WTC11 (cell line): ENCODE results near the gene LCN10. TPM values are rescaled to one million over a fixed set of nuclear protein-coding genes. Genes with fewer than 3 reads are reported as not detected.

Source experiments
- ATF1 ChIP-seq: sonication (generic); formaldehyde crosslinking; IDR thresholded peaks from 2 replicates; pipeline ENCODE4 v1.8.1; 2023; ENCODE audit warnings: mild to moderate bottlenecking, moderate library complexity, missing genetic modification reagents
- ATF2 ChIP-seq: sonication (generic); formaldehyde crosslinking; IDR thresholded peaks from 2 replicates; pipeline ENCODE4 v1.8.1; 2022; ENCODE audit warnings: low read depth, missing genetic modification reagents, borderline replicate concordance
- CBFB ChIP-seq: sonication (generic); formaldehyde crosslinking; IDR thresholded peaks from 2 replicates; pipeline ENCODE4 v1.8.1; 2022; ENCODE audit warnings: mild to moderate bottlenecking, low read depth, missing genetic modification reagents
- E2F5 ChIP-seq: sonication (generic); formaldehyde crosslinking; IDR thresholded peaks from 2 replicates; pipeline ENCODE4 v1.8.1; 2022; ENCODE audit warnings: mild to moderate bottlenecking, moderate library complexity, missing genetic modification reagents
- EMX1 ChIP-seq: fragments of 250-450 bp; sonication (Bioruptor Pico); IDR thresholded peaks from 2 replicates; pipeline ENCODE4 v1.8.0; 2021; ENCODE audit warnings: mild to moderate bottlenecking
- ERG ChIP-seq: fragments of 250-450 bp; sonication (Bioruptor Pico); IDR thresholded peaks from 2 replicates; pipeline ENCODE4 v1.8.0; 2021; ENCODE audit warnings: mild to moderate bottlenecking
- ESRRA ChIP-seq: sonication (generic); formaldehyde crosslinking; IDR thresholded peaks from 2 replicates; pipeline ENCODE4 v1.8.1; 2022; ENCODE audit warnings: mild to moderate bottlenecking, missing genetic modification reagents, borderline replicate concordance
- FOXP1 ChIP-seq: sonication (generic); formaldehyde crosslinking; IDR thresholded peaks from 2 replicates; pipeline ENCODE4 v1.8.0; 2022; ENCODE audit warnings: missing genetic modification reagents, mild to moderate bottlenecking, moderate library complexity, borderline replicate concordance
- IRF1 ChIP-seq: sonication (generic); formaldehyde crosslinking; IDR thresholded peaks from 2 replicates; pipeline ENCODE4 v1.8.0; 2023; ENCODE audit warnings: missing genetic modification reagents
- MXD4 ChIP-seq: fragments of 250-450 bp; sonication (Bioruptor Pico); IDR thresholded peaks from 2 replicates; pipeline ENCODE4 v1.8.0; 2021; ENCODE audit warnings: mild to moderate bottlenecking, moderate library complexity, borderline replicate concordance
- NFATC4 ChIP-seq: fragments of 250-450 bp; sonication (Bioruptor Pico); IDR thresholded peaks from 2 replicates; pipeline ENCODE4 v1.9.0; 2021; ENCODE audit warnings: mild to moderate bottlenecking
- NFE2L1 ChIP-seq: sonication (generic); formaldehyde crosslinking; IDR thresholded peaks from 2 replicates; pipeline ENCODE4 v1.8.1; 2023; ENCODE audit warnings: missing genetic modification reagents
- NFYB ChIP-seq: sonication (generic); formaldehyde crosslinking; conservative IDR thresholded peaks from 2 replicates; pipeline ENCODE4 v1.8.0; 2022; ENCODE audit warnings: low read depth, missing genetic modification reagents
- NR1H2 ChIP-seq: sonication (generic); formaldehyde crosslinking; IDR thresholded peaks from 2 replicates; pipeline ENCODE4 v1.9.0; 2021; ENCODE audit warnings: mild to moderate bottlenecking, moderate library complexity, missing genetic modification reagents
- NR3C1 ChIP-seq: sonication (generic); formaldehyde crosslinking; conservative IDR thresholded peaks from 2 replicates; pipeline ENCODE4 v1.8.1; 2023; ENCODE audit warnings: low read depth, mild to moderate bottlenecking, missing genetic modification reagents
- PRDM15 ChIP-seq: sonication (generic); formaldehyde crosslinking; IDR thresholded peaks from 2 replicates; pipeline ENCODE4 v1.8.0; 2022; ENCODE audit warnings: missing genetic modification reagents
- PRRX2 ChIP-seq: fragments of 250-450 bp; sonication (Bioruptor Pico); IDR thresholded peaks from 2 replicates; pipeline ENCODE4 v1.8.0; 2021; ENCODE audit warnings: mild to moderate bottlenecking
- RELA ChIP-seq: sonication (generic); formaldehyde crosslinking; IDR thresholded peaks from 2 replicates; pipeline ENCODE4 v1.8.1; 2022; ENCODE audit warnings: missing genetic modification reagents, mild to moderate bottlenecking, borderline replicate concordance
- RORB ChIP-seq: fragments of 250-450 bp; sonication (Bioruptor Pico); IDR thresholded peaks from 2 replicates; pipeline ENCODE4 v1.9.0; 2021; ENCODE audit warnings: mild to moderate bottlenecking
- SMAD4 ChIP-seq: sonication (generic); formaldehyde crosslinking; IDR thresholded peaks from 2 replicates; pipeline ENCODE4 v1.8.0; 2022; ENCODE audit warnings: mild to moderate bottlenecking, missing genetic modification reagents
- TEAD4 ChIP-seq: sonication (generic); formaldehyde crosslinking; IDR thresholded peaks from 2 replicates; pipeline ENCODE4 v1.8.0; 2022; ENCODE audit warnings: mild to moderate bottlenecking, missing genetic modification reagents
- USF1 ChIP-seq: sonication (generic); formaldehyde crosslinking; IDR thresholded peaks from 2 replicates; pipeline ENCODE4 v1.8.0; 2022; ENCODE audit warnings: mild to moderate bottlenecking, missing genetic modification reagents
- ZMAT4 ChIP-seq: fragments of 250-450 bp; sonication (Bioruptor Pico); IDR thresholded peaks from 2 replicates; pipeline ENCODE4 v1.9.0; 2021; ENCODE audit warnings: mild to moderate bottlenecking
- ZNF138 ChIP-seq: sonication (generic); formaldehyde crosslinking; conservative IDR thresholded peaks from 2 replicates; pipeline ENCODE4 v1.8.1; 2022; ENCODE audit warnings: mild to moderate bottlenecking, moderate library complexity, missing genetic modification reagents
- ZNF423 ChIP-seq: fragments of 250-450 bp; sonication (Bioruptor Pico); IDR thresholded peaks from 2 replicates; pipeline ENCODE4 v2.1.2; 2022; ENCODE audit warnings: mild to moderate bottlenecking, moderate library complexity
- ZNF425 ChIP-seq: fragments of 250-450 bp; sonication (Bioruptor Pico); conservative IDR thresholded peaks from 2 replicates; pipeline ENCODE4 v1.9.0; 2021; ENCODE audit warnings: mild to moderate bottlenecking
- ZNF671 ChIP-seq: fragments of 250-450 bp; sonication (Bioruptor Pico); IDR thresholded peaks from 2 replicates; pipeline ENCODE4 v1.8.0; 2021; ENCODE audit warnings: mild to moderate bottlenecking
- ZSCAN18 ChIP-seq: fragments of 250-450 bp; sonication (Bioruptor Pico); IDR thresholded peaks from 2 replicates; pipeline ENCODE4 v2.1.2; 2022; ENCODE audit warnings: mild to moderate bottlenecking, moderate library complexity
- total RNA-seq: library from RNA; stranded (reverse); gene quantifications from 3 replicates; pipeline ENCODE4 v1.2.3, GENCODE V29; 2021

LCN10 gene
- total RNA-seq, 1 experiment from 2014 or later = 2.4 TPM

GRCh38 chr9:136728080-136728547 lies 14.6 kb downstream of the LCN10 start (continued):
- TF ChIP-seq ZSCAN18 (CRISPR knock-in tag) (peak; percentile 14; the same call in 1 of the 2 replicates), IRF1 (CRISPR knock-in tag) (no peak), FOXP1 (CRISPR knock-in tag) (peak; percentile 78), ESRRA (CRISPR knock-in tag) (no peak), MXD4 (no peak), CBFB (CRISPR knock-in tag) (peak; percentile 95; the same call in 1 of the 2 replicates), NFATC4 (CRISPR knock-in tag) (no peak; the same call in 1 of the 2 replicates), SMAD4 (CRISPR knock-in tag) (0 out of 2 replicates have a peak, but pooled peaks have one; percentile 23), E2F5 (CRISPR knock-in tag) (peak; percentile 19; the same call in 1 of the 2 replicates), PRDM15 (no peak), RORB (CRISPR knock-in tag) (peak; percentile 86; the same call in 1 of the 2 replicates), ZNF425 (CRISPR knock-in tag) (no peak), NFYB (CRISPR knock-in tag) (0 out of 2 replicates have a peak, but pooled peaks have one; percentile 28), ZNF423 (no peak), TEAD4 (no peak), ZMAT4 (CRISPR knock-in tag) (no peak), NR1H2 (CRISPR knock-in tag) (no peak), ZNF138 (CRISPR knock-in tag) (no peak), USF1 (CRISPR knock-in tag) (peak; percentile 71), ATF1 (CRISPR knock-in tag) (0 out of 2 replicates have a peak, but pooled peaks have one; percentile 19), EMX1 (0 out of 2 replicates have a peak, but pooled peaks have one; percentile 56), PRRX2 (CRISPR knock-in tag) (no peak), ZNF671 (CRISPR knock-in tag) (no peak; the same call in 1 of the 2 replicates), RELA (CRISPR knock-in tag) (peak; percentile 63; the same call in 1 of the 2 replicates), NR3C1 (CRISPR knock-in tag) (no peak), NFE2L1 (CRISPR knock-in tag) (no peak; the same call in 1 of the 2 replicates), ATF2 (CRISPR knock-in tag) (no peak), ERG (CRISPR knock-in tag) (no peak)
